Panc1 (cell line): ENCODE data around the gene SMIM5. TPM values are rescaled to one million over a fixed set of nuclear protein-coding genes. Genes with fewer than 3 reads are reported as not detected.

Experiments
- ATAC-seq: fragments of 200-7000 bp; cut with Tn5 transposase; 2 replicates; pipeline ENCODE4 v1.9.1; 2020; ENCODE audit warnings: mild to moderate bottlenecking, moderate library complexity
- BruUV-seq: library from RNA; stranded (reverse); fragments of 400-500 nt; replicated peaks from 2 replicates; lab custom pipeline; 2021; lab: Mats Ljungman, UMichigan
- CTCF ChIA-PET: fragments of 300-600 bp; sonication (Branson Sonifier 250); formaldehyde crosslinking; loops from one replicate; lab custom pipeline; 2022; ENCODE audit warnings: antibody characterized with exemption; lab: Charles Lee
- POLR2A ChIA-PET: fragments of 300-600 bp; sonication (Branson Sonifier 250); formaldehyde crosslinking; loops from one replicate; lab custom pipeline; 2022; ENCODE audit warnings: antibody characterized with exemption; lab: Charles Lee
- DNase-seq: peaks from one replicate; pipeline ENCODE4 v3.0.0-alpha.2; 2010; ENCODE audit warnings: low read depth, low spot score
- H3K27ac ChIP-seq: 2 replicates; pipeline ENCODE4 v1.5.1; 2011; ENCODE audit warnings: mild to moderate bottlenecking, low read length, inconsistent platforms
- H3K27me3 ChIP-seq: fragments of 200-500 bp; sonication (Bioruptor generic); 2 replicates; pipeline ENCODE4 v1.6.0; 2014; ENCODE audit warnings: low read length, inconsistent platforms; ENCODE audit not compliant: control insufficient read depth, insufficient read depth
- H3K36me3 ChIP-seq: fragments of 200-500 bp; sonication (Bioruptor generic); 2 replicates; pipeline ENCODE4 v1.5.1; 2014; ENCODE audit warnings: inconsistent platforms, mild to moderate bottlenecking, low read length, moderate library complexity; ENCODE audit not compliant: control insufficient read depth, insufficient read depth
- H3K4me1 ChIP-seq: 2 replicates; pipeline ENCODE4 v1.5.1; 2011; ENCODE audit warnings: inconsistent platforms, mild to moderate bottlenecking, low read length, moderate library complexity; ENCODE audit not compliant: control insufficient read depth, insufficient read depth
- H3K4me3 ChIP-seq, 2 experiments: 2 replicates each; pipeline ENCODE4 v1.5.1; 2011 to 2012; ENCODE audit warnings: low read depth in 2 of 2, low read length in 2 of 2, mild to moderate bottlenecking in 2 of 2, inconsistent platforms in 1 of 2, moderate library complexity in 1 of 2
- H3K9me3 ChIP-seq: fragments of 200-500 bp; sonication (Bioruptor generic); 2 replicates; pipeline ENCODE4 v1.5.1; 2014; ENCODE audit warnings: low read depth, mild to moderate bottlenecking, inconsistent platforms, low read length, moderate library complexity; ENCODE audit not compliant: control insufficient read depth, insufficient read depth
- CTCF ChIP-seq: fragments of 450-650 bp; IDR thresholded peaks from 2 replicates; pipeline ENCODE4 v1.5.1; 2017; ENCODE audit warnings: mild to moderate bottlenecking
- POLR2AphosphoS5 ChIP-seq: IDR thresholded peaks from 2 replicates; pipeline ENCODE4 v1.6.1; 2012; ENCODE audit warnings: mild to moderate bottlenecking, low read depth, low read length, moderate library complexity
- REST ChIP-seq, 2 experiments: IDR thresholded peaks; 2 replicates each; pipeline ENCODE4 v1.6.1; 2011 to 2012; ENCODE audit warnings: low read depth in 2 of 2, control low read depth in 1 of 2, low read length in 1 of 2, mild to moderate bottlenecking in 1 of 2, moderate library complexity in 1 of 2; ENCODE audit not compliant: insufficient read depth in 1 of 2
- SIN3A ChIP-seq: IDR thresholded peaks from 2 replicates; pipeline ENCODE4 v1.6.1; 2012; ENCODE audit warnings: low read depth, mild to moderate bottlenecking, low read length, moderate library complexity, borderline replicate concordance; ENCODE audit not compliant: insufficient read depth
- TCF7L2 ChIP-seq: IDR thresholded peaks from 2 replicates; pipeline ENCODE4 v1.6.1; 2011; ENCODE audit warnings: mild to moderate bottlenecking, low read depth, low read length, inconsistent platforms
- in situ Hi-C: cut with HindIII; loops from 2 replicates; pipeline ENCODE4 v1.10.0; 2016; ENCODE audit warnings: low sequenced_read_pairs, low pct_unique_long_range_greater_than_20kb
- intact Hi-C: fragments of 100-400 bp; cut with micrococcal nuclease; formaldehyde crosslinking; loops from one replicate; pipeline ENCODE4 v1.10.0; 2022; ENCODE audit not compliant: unreplicated experiment
- total RNA-seq: library from RNA; stranded (reverse); gene quantifications from one replicate; pipeline ENCODE4 v1.2.1, GENCODE V29; 2021; ENCODE audit not compliant: unreplicated experiment

The SMIM5 gene
- total RNA-seq, 1 experiment from 2014 or later, result 0.10 TPM

- POLR2A ChIA-PET, result interaction anchor here (0.9 kb wide), 1 partner anchor 23 kb away, joined by 16 read pairs; no protein-coding TSS in a partner anchor
Measured at GRCh38 chr17:75616521-75617122, 16.6 kb upstream of the SMIM5 start.

GRCh38 chr17:75617218-75617617 is 16.0 kb upstream of the SMIM5 start:
- Histone ChIP-seq H3K9me3 (no peaks in the 10 kb centered on the region), H3K36me3 (no peaks in the 10 kb centered on the region), H3K4me3 (no peak overlapping the region), H3K4me1 (no peaks in the 10 kb centered on the region), H3K27ac (no peak overlapping the region), H3K27me3 (no peaks in the 10 kb centered on the region)
- no TSS peak for BruUV-seq
- intact Hi-C loops, result no loop called here
- TF ChIP-seq CTCF (no peak), POLR2AphosphoS5 (no peak), TCF7L2 (no peak), REST (IDR thresholded peaks at IDR 0.05; ENCODE audit: insufficient read depth in 1 of 2, low read depth in 2 of 2, low read length in 1 of 2) (no peak), SIN3A (no peak)
- CTCF ChIA-PET, result interaction anchor here (0.6 kb wide), 3 partner anchors 92 to 130 kb away, joined by 3 to 4 read pairs (median 3); partner anchors contain the start of gene LLGL2
- POLR2A ChIA-PET, result interaction anchor here (0.9 kb wide), 1 partner anchor 23 kb away, joined by 16 read pairs; no protein-coding TSS in a partner anchor
- no peak for DNase-seq
- no peak for ATAC-seq
- in situ Hi-C loops, result no loop called here

More at GRCh38 chr17:75616521-75617122, 16.6 kb upstream of the SMIM5 start:
- in situ Hi-C loops (no loop called here), intact Hi-C loops (no loop called here)
- ATAC-seq (no peak), DNase-seq (no peak)
- Histone ChIP-seq H3K27me3 (no peaks in the 10 kb centered on the region), H3K4me1 (no peaks in the 10 kb centered on the region), H3K9me3 (no peaks in the 10 kb centered on the region), H3K36me3 (no peaks in the 10 kb centered on the region), H3K4me3 (no peak overlapping the region), H3K27ac (no peak overlapping the region)
- CTCF ChIA-PET, result interaction anchor here (0.6 to 1.0 kb wide), 6 partner anchors 15 to 187 kb away, joined by 3 to 4 read pairs (median 3); partner anchors contain the start of gene LLGL2
- TF ChIP-seq SIN3A, result no peak
- no peak for TF ChIP-seq TCF7L2
- TF ChIP-seq POLR2AphosphoS5, result no peak
- no peak for TF ChIP-seq CTCF
- no peak for TF ChIP-seq REST (IDR thresholded peaks at IDR 0.05; ENCODE audit: insufficient read depth in 1 of 2, low read depth in 2 of 2, low read length in 1 of 2)
- BruUV-seq, result TSS peak; percentile 61
